Muscle of arm (tissue), 12 donors: ENCODE measurements around the gene GLOD5. TPM values are rescaled to one million over a fixed set of nuclear protein-coding genes. Genes with fewer than 3 reads are reported as not detected.
"Not testable (repeated sequence)": the region's sequence is repeated elsewhere in the genome, so short reads cannot be mapped to it uniquely, and the experiment has no call there.

ENCODE experiments used
- DNase-seq: peaks from one replicate; pipeline ENCODE4 v3.0.0-alpha.2; 2013
- polyA plus RNA-seq, 12 donors: library from polyadenylated mRNA; unstranded; fragments of 120-200 nt; gene quantifications; one replicate each; pipeline ENCODE4 v1.2.1, GENCODE V29; 2013; ENCODE audit not compliant: insufficient read length in 12 of 12

GLOD5 gene
- polyA plus RNA-seq, 12 donors = 0.29 TPM; not detected in 11

DNA sequence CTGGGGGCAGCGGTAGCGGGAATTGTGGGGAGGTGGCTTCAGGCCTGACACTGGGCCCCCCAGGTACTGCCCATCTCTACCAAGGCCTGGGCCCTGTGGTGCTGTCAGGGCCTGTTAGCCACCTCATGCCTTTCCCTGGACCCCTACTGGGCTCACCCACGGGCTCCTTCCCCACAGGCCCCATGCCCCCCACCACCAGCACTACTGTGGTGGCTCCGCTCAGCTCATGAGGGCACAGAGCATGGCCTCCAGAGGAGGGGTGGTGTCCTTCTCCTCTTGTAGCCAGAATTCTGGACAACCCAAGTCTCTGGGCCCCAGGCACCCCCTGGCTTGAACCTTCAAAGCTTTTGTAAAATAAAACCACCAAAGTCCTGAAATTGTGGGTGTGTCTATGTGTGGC is 32.4 kb downstream of the GLOD5 start:
- no peak for DNase-seq

DNA sequence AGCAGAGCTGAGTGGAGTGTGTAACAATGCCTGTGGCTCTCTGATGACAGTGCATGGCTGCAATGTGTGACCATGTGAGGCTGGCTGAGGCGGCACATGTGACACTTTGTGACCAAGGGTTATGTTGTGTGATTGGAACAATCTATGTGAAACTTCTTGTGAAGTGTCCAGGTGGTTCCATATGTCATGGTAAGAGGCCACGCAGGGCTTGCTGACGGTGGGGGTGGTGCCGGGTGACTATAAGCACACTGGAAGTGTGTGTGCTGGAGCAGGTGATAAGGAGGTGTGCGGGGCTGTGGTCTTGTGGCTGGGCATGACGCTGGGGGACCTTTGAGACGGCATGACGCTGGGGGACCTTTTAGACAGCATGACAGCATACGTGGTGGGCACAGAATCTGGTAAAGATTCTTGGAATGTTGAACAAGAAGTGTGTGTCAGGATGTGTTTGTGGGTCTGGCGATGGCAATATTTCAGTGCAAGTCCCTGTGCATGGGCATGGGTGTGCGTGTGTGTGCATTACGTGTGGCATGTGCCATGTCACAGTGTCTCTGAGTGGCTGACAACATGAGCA is 32.9 kb downstream of the GLOD5 start:
- DNase-seq = no peak

DNA sequence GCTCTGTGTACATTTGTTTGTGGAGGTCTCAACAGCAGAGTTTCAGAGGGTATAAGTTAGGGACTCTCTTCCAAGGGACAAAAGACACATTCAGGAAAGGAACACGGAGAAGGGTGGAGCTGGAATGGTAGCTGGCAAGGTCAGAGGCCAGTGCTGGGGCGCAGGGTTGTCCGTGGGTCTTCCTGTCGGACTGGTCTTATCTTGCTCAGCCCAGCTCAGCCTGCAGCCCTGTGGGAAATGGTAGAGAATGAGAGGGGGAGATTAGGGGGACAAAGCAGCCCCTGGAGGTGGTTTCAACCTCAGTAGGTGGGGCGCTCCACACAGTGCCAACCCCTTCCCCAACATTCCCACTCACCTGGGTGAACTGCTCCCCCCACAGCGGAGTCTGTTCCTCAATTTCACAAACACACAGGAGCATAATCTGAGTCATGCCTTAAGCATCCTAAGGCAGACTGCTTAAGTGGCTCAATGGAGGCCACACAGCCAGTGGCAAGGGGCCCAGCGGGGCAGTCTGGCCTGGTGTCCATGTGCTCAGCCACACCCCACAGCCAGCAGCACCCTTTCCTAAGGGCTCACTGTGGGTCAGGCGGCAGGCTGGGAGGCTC is 33.5 kb downstream of the GLOD5 start:
- DNase-seq = no peak

DNA sequence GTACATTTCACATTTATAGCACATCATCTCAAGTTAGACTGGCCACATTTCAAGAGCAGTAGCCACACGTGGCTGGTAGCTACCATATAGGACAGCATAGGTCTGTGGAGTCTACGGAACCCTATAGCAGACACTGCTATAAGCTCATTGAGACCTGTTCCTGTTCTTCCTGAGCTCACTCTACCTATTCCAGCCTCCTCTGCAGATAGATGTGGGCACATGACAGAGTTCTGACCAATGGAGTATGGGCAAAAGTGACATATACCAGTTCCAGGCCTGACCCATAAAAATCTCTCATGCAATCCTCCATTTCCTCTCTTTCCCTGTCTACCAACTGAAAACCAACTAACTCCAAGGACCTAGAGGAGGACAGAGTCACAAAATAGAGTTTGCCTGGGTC is 36.8 kb downstream of the GLOD5 start:
- DNase-seq = no peak

DNA sequence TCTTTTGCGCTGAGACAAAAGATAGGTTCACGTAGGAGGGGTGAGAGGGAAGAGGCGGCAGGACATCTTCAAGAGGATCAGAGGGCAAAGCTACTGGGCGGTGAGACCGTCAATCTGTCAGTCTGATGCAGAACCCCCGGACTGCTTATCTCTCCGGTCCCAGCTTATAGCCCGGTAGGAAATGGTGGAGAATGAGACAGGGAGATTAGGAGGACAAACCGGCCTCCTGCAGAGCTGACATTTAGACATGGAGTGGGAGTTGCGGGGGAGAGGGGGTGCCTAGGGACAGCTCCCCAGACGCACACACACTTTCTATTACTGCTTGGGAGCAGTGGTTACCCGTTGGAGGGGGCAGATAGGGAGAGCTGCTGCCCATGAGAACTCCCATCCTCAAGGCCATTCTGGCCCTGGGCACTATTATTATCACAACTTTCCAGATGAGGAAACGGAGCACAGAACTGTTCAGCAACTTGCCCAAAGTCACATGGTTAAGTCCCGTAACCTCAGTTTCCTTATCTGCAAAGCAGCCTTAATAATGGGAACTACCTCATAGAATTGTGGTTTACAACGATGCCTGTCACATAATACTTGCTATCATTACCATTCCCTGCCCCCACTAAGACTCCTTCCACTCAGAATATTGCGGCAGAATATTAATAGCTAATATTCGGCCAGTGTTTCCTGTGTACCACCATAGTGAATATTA is 39.2 kb downstream of the GLOD5 start:
- DNase-seq = peak; percentile 2

DNA sequence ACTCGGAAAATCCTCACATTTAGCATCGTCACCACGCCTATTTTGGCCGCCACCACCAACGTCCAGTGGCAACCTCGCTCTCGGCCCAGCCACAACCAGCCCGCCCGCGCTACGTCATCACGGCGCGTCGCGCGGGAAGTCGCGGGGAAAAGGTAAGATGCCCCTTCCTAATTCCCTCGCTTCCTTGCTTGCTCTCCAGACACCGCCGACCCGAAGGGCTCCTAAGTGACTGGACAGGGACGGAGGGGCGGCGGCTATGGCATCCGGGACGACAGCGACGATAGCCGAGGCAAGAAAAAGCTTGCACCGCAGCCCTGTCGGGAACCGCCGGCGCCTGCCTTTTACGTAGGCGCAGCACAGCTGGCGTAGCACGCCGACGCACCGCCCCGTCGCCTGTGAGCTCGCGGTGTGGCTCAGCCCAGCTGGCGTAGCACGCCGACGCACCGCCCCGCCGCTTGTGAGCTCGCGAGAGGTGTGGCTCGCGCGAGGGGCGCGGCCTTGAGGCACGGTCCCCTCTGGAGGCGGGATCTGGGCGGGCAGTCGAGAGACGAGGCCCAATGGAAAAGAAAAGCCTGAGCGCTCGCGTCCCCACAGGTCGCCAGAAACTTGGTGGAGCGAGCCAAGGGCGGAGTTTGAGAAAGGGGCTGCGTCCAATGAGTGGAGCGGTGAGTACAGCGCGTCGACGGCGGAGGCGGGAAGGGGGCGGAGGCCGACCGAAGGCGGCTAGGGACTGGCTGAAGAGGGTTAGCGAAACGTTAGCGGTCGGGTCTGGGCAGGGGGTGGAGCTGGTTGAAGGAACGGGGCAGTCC is 39.9 kb downstream of the GLOD5 start, which contains the start of gene HDAC6:
HDAC6 (plus strand) TSS at position 788 of the 809 bp plus-strand sequence. CDS start 626 bp downstream, outside the sequence.
- DNase-seq = peak; percentile 97

DNA sequence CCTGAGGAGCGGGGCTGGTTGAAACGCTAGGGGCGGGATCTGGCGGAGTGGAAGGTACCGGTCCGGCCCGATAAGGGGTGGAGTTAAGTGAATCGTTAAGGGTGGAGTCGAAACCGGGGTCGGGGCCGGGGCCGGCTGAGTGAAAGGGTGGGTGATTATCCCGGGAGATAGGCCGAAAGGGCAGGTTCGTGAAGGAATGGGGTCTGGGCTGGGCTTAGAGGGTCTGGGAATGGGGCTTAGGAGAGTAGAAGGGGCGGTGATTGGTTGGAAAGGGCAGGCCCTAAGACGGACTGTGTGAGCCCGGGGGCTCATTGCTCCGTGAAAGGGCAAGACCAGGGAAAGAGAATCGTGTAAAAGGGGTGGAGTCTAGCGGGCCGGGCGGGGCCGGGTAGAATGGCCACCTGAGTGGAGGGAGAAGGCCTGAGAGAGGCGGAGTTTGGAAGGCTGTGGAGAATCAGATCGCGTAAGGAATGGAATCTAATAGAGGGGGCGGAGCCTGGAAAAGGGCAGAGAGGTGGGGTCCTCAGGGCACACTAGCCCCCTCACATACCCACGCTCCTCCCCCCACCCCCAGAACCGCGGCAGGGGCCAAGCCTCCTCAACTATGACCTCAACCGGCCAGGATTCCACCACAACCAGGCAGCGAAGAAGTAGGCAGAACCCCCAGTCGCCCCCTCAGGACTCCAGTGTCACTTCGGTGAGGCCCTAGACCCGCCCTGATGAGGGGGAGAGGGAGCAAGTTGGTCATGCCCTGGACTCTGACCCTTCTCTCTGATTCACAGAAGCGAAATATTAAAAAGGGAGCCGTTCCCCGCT is 40.8 kb downstream of the GLOD5 start:
- peak; percentile 77 for DNase-seq

DNA sequence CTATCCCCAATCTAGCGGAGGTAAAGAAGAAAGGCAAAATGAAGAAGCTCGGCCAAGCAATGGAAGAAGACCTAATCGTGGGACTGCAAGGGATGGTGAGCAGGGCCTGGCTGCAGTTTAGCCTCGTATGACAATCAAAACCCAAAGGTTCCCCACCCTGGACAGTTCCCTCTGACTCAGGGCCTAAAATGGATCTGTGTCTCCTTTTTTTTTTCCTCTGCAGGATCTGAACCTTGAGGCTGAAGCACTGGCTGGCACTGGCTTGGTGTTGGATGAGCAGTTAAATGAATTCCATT is 41.3 kb downstream of the GLOD5 start:
- no peak for DNase-seq

DNA sequence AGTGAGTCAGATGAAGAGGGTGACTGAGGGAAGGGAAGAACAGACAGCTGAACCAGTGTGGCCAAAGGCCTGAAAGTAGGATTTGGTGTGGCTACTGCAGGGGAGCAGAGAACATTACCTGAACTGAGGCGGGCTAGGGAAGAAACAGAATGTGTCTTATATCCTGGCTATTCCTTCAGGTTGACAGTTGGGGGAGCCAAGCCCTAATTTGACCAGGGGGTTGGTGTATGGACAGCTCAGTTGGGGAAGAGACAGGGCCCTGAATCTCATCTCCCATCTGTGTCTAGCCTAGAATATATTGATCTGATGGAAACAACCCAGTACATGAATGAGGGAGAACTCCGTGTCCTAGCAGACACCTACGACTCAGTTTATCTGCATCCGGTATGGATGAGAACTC is 44.5 kb downstream of the GLOD5 start:
- no peak for DNase-seq

DNA sequence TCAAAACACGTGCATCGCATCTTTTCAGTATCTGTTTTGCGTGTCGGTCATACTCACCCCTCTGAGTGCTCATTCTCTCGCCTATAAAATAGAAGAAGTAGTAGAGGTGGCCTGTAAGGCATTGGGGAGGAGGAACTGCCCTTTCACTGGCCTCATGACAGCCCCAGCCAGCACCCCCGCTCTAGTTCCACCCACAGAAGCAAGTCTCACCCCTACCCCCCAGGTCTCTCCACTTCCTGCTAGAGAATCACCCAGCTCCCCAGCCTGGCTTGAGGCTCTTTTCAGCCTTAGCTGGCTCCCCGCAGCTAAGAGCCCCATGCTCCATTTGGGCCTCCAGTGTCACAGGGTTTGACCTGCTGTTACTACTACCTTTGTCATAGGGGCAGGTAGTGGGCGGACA is 52.1 kb downstream of the GLOD5 start:
- no peak for DNase-seq

DNA sequence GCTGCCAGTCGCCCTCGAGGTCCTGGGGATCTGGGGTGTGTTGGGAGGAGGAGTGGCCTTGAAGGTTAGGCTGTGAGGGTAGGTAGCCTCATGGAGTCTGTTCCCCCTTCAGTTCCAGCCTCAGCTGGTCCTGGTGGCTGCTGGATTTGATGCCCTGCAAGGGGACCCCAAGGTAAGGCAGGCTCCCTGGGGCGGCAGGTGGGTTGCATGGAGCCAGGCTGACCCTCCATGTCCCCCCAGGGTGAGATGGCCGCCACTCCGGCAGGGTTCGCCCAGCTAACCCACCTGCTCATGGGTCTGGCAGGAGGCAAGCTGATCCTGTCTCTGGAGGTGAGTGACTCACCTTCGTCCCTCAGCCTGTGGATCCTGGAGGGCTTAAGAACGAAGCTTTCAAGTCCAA is 53.2 kb downstream of the GLOD5 start:
- DNase-seq = no peak

DNA sequence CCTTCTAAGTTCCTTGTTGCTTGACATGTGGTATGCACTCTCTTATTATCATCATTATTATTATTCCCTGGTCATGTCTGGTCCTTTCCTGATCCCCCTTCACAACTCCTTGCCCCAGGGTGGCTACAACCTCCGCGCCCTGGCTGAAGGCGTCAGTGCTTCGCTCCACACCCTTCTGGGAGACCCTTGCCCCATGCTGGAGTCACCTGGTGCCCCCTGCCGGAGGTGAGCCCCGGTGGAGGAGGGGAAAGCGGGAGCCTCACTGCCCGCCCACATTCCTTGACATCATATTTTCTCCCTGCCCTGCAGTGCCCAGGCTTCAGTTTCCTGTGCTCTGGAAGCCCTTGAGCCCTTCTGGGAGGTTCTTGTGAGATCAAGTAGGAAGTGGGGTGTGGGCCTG is 53.7 kb downstream of the GLOD5 start:
- DNase-seq = no peak

DNA sequence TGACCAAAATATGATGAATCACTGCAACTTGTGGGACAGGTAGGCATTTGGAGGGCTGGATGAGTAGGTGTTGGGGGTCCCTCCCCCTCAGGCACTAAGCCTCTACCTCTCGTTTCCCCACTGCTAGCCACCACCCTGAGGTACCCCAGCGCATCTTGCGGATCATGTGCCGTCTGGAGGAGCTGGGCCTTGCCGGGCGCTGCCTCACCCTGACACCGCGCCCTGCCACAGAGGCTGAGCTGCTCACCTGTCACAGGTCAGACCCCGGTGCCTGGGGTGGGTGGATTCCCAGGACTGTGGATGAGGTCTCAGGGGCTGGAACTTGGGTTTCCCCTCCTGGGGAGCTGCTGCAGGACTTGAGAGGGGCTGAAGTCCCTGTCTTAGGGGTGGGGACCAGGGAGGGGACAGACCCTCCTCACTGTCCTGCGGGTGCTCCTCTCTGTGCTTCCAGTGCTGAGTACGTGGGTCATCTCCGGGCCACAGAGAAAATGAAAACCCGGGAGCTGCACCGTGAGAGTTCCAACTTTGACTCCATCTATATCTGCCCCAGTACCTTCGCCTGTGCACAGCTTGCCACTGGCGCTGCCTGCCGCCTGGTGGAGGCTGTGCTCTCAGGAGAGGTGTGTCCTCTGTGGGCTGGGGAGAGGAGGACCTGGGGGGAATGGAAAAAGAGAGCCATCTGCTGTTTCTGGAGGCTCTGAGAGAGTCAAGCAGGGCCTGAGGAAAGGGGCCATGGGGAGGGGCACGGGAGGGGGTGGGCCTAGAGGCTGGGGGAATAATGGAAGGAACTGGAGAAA is 54.7 kb downstream of the GLOD5 start:
- DNase-seq = no peak

DNA sequence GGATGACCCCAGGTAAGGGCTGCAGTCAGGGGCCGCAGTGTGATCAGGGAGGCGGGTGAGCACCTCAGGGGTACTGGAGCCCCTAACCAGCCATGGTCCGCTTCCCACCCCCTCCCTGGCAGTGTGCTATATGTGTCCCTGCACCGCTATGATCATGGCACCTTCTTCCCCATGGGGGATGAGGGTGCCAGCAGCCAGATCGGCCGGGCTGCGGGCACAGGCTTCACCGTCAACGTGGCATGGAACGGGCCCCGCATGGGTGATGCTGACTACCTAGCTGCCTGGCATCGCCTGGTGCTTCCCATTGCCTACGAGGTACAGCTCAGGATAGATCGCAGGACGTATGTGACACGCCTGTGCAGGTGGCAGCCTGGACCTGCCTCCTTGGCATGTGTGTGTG is 56.6 kb downstream of the GLOD5 start:
- no peak for DNase-seq

DNA sequence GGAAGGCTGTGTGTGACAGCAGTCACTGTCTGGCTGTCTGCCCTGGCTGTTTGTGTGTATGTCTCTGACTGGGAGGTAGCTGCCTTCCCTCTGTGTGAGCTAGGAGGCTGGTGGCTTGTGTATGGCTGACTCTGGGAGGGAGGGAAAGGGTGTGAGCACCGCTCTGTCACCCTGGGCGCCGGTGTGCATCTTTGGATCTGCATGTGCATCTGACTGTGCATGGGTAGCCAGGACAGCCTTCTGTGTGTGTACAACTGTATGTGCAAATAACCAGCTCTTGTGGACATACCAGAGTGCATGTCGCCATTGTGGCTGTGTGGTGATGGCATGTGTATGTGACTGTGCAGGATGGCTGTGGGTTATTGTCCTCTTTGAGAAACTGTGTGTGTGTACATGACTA is 57.3 kb downstream of the GLOD5 start:
- DNase-seq = no peak

DNA sequence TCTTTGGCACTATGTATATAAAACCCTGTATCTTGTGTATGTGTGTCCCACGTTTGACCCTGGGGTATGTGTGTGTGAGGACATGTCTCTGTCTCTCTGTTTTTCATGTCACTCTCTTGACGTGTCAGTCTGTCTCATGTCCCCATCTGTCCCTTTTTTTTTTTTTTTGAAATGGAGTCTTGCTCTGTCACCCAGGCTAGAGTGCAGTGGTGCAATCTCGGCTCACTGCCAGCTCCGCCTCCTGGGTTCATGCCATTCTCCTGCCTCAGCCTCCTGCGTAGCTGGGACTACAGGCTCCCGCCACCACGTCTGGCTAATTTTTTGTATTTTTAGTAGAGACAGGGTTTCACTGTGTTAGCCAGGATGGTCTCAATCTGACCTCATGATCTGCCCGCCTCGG is 57.8 kb downstream of the GLOD5 start:
- DNase-seq = not testable (repeated sequence)

DNA sequence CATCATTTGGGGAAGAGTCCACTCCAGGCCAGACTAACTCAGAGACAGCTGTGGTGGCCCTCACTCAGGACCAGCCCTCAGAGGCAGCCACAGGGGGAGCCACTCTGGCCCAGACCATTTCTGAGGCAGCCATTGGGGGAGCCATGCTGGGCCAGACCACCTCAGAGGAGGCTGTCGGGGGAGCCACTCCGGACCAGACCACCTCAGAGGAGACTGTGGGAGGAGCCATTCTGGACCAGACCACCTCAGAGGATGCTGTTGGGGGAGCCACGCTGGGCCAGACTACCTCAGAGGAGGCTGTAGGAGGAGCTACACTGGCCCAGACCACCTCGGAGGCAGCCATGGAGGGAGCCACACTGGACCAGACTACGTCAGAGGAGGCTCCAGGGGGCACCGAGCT is 61.5 kb downstream of the GLOD5 start:
- no peak for DNase-seq
